Neural cell (in vitro differentiated cells): ENCODE data around the gene CIB4. TPM values are rescaled to one million over a fixed set of nuclear protein-coding genes. Genes with fewer than 3 reads are reported as not detected.

Experiments used
- H2AFZ ChIP-seq: fragments of 200-600, 300-800 bp; sonication (generic), shearing (Covaris generic); 2 replicates; pipeline ENCODE4 v1.6.0; 2014; ENCODE audit warnings: low read depth, mild to moderate bottlenecking, antibody characterized with exemption, low read length, moderate library complexity
- H3F3A ChIP-seq: fragments of 200-600 bp; shearing (Covaris generic); 2 replicates; pipeline ENCODE4 v1.6.1; 2016; ENCODE audit warnings: mild to moderate bottlenecking, moderate library complexity, mixed read lengths, antibody characterized with exemption, low read length; ENCODE audit not compliant: insufficient read depth, poor library complexity, severe bottlenecking
- H3K27ac ChIP-seq: fragments of 200-600, 300-800 bp; sonication (generic), shearing (Covaris generic); 2 replicates; pipeline ENCODE4 v1.5.1; 2014; ENCODE audit warnings: mild to moderate bottlenecking, low read length, moderate library complexity
- H3K27me3 ChIP-seq: fragments of 300-800, 200-600 bp; sonication (generic), shearing (Covaris generic); 2 replicates; pipeline ENCODE4 v1.6.0; 2014; ENCODE audit warnings: mild to moderate bottlenecking, low read depth, low read length, moderate library complexity; ENCODE audit not compliant: insufficient read depth
- H3K36me3 ChIP-seq: fragments of 300-800, 200-600 bp; sonication (generic), shearing (Covaris generic); 2 replicates; pipeline ENCODE4 v1.5.1; 2014; ENCODE audit warnings: mild to moderate bottlenecking, antibody characterized with exemption, low read length, moderate library complexity; ENCODE audit not compliant: insufficient read depth
- H3K4me2 ChIP-seq: fragments of 300-800, 200-600 bp; sonication (generic), shearing (Covaris generic); 2 replicates; pipeline ENCODE4 v1.6.0; 2014; ENCODE audit warnings: mild to moderate bottlenecking, low read length
- H3K4me3 ChIP-seq: fragments of 300-800, 200-600 bp; sonication (generic), shearing (Covaris generic); 2 replicates; pipeline ENCODE4 v1.5.1; 2014; ENCODE audit warnings: mild to moderate bottlenecking, low read length, moderate library complexity
- H3K79me2 ChIP-seq: fragments of 200-600 bp; shearing (Covaris generic); replicated peaks from 2 replicates; pipeline ENCODE4 v1.6.0; 2014; ENCODE audit warnings: mild to moderate bottlenecking, low read length, moderate library complexity; ENCODE audit not compliant: insufficient read depth
- H3K9ac ChIP-seq: fragments of 300-800, 200-600 bp; sonication (generic), shearing (Covaris generic); 2 replicates; pipeline ENCODE4 v1.6.1; 2016; ENCODE audit warnings: mild to moderate bottlenecking, low read length, mixed read lengths
- H3K9me2 ChIP-seq: fragments of 200-600 bp; shearing (Covaris generic); 2 replicates; pipeline ENCODE4 v1.6.1; 2016; ENCODE audit warnings: mild to moderate bottlenecking, low read length, mixed read lengths; ENCODE audit not compliant: insufficient read depth
- H3K9me3 ChIP-seq: fragments of 200-600, 300-800 bp; sonication (generic), shearing (Covaris generic); 2 replicates; pipeline ENCODE4 v1.6.1; 2016; ENCODE audit warnings: mild to moderate bottlenecking, mixed run types, low read length, moderate library complexity, mixed read lengths
- H4K20me1 ChIP-seq: fragments of 200-600 bp; shearing (Covaris generic); 2 replicates; pipeline ENCODE4 v1.6.1; 2016; ENCODE audit warnings: mild to moderate bottlenecking, mixed run types; ENCODE audit not compliant: insufficient read depth
- EP300 ChIP-seq: fragments of 450-650 bp; conservative IDR thresholded peaks from 2 replicates; pipeline ENCODE4 v1.6.1; 2014; ENCODE audit warnings: antibody characterized with exemption, mild to moderate bottlenecking, moderate library complexity; ENCODE audit not compliant: poor library complexity, severe bottlenecking
- EZH2 ChIP-seq: fragments of 200-600, 300-800 bp; shearing (Covaris generic), sonication (generic); IDR thresholded peaks from 2 replicates; pipeline ENCODE4 v1.6.1; 2014; ENCODE audit warnings: antibody characterized with exemption, low read length, borderline replicate concordance, mild to moderate bottlenecking; ENCODE audit not compliant: insufficient read depth, poor library complexity, severe bottlenecking
- MXI1 ChIP-seq: fragments of 450-650 bp; conservative IDR thresholded peaks from 2 replicates; pipeline ENCODE4 v1.6.1; 2014; ENCODE audit warnings: antibody characterized with exemption, mild to moderate bottlenecking; ENCODE audit not compliant: poor library complexity, severe bottlenecking
- POLR2AphosphoS5 ChIP-seq: IDR thresholded peaks from 2 replicates; pipeline ENCODE4 v1.6.1; 2012
- RAD21 ChIP-seq: fragments of 450-650 bp; conservative IDR thresholded peaks from 2 replicates; pipeline ENCODE4 v1.6.1; 2014; ENCODE audit warnings: antibody characterized with exemption, mild to moderate bottlenecking, moderate library complexity
- SMC3 ChIP-seq: fragments of 450-650 bp; conservative IDR thresholded peaks from 2 replicates; pipeline ENCODE4 v1.6.1; 2014; ENCODE audit warnings: antibody characterized with exemption, mild to moderate bottlenecking, moderate library complexity; ENCODE audit not compliant: poor library complexity
- TAF1 ChIP-seq: IDR thresholded peaks from 2 replicates; pipeline ENCODE4 v1.6.1; 2012; ENCODE audit warnings: low read depth
- polyA plus RNA-seq: library from polyadenylated mRNA; depleted of rRNA; stranded (reverse); fragments of >200 nt; gene quantifications from 2 replicates; pipeline ENCODE4 v1.2.3, GENCODE V29; 2014
- TF ChIP-seq, protein P1 (sequence below): IDR thresholded peaks from 2 replicates; pipeline ENCODE4 v1.6.1; 2012; ENCODE audit warnings: borderline replicate concordance
- TF ChIP-seq, protein P2 (sequence below): fragments of 450-650 bp; IDR thresholded peaks from 2 replicates; pipeline ENCODE4 v1.5.1; 2014; ENCODE audit warnings: antibody characterized with exemption, mild to moderate bottlenecking, moderate library complexity; ENCODE audit not compliant: poor library complexity, severe bottlenecking

CIB4 gene
- polyA plus RNA-seq, 1 donor from 2014 or later: not detected

DNA sequence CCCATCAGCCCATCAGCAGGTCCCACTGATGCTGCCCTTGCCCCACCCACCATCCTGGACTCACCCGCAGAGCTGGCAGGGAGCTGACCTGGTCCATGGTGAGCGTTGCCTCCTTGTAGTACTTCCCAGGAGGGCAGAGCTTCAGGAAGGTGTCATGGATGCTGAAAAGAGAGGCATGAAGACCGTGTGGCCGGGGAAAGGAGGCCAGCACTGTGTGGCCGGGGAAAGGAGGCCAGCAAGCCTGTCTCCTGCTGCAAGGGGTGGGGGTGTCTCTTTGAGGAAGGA, 11.9 kb downstream of the CIB4 start:
- H3K27me3 ChIP-seq: no peaks in the 10 kb centered on the region
- H3K9ac ChIP-seq: no peak overlapping the region
- no peaks in the 10 kb centered on the region for H4K20me1 ChIP-seq
- H3K27ac ChIP-seq: no peak overlapping the region
- no peaks in the 10 kb centered on the region for H3K9me3 ChIP-seq
- no peak overlapping the region for H3K4me3 ChIP-seq
- H3K9me2 ChIP-seq: no peaks in the 10 kb centered on the region
- H3K79me2 ChIP-seq: no peaks in the 10 kb centered on the region
- H3K36me3 ChIP-seq: no peaks in the 10 kb centered on the region
- H3K4me2 ChIP-seq: no peak overlapping the region
- H3F3A ChIP-seq: no peaks in the 10 kb centered on the region
- TF ChIP-seq TAF1 (no peak), EP300 (no peak), EZH2 (no peak), RAD21 (no peak), POLR2AphosphoS5 (no peak), MXI1 (no peak)
- H2AFZ ChIP-seq: no peak overlapping the region

DNA sequence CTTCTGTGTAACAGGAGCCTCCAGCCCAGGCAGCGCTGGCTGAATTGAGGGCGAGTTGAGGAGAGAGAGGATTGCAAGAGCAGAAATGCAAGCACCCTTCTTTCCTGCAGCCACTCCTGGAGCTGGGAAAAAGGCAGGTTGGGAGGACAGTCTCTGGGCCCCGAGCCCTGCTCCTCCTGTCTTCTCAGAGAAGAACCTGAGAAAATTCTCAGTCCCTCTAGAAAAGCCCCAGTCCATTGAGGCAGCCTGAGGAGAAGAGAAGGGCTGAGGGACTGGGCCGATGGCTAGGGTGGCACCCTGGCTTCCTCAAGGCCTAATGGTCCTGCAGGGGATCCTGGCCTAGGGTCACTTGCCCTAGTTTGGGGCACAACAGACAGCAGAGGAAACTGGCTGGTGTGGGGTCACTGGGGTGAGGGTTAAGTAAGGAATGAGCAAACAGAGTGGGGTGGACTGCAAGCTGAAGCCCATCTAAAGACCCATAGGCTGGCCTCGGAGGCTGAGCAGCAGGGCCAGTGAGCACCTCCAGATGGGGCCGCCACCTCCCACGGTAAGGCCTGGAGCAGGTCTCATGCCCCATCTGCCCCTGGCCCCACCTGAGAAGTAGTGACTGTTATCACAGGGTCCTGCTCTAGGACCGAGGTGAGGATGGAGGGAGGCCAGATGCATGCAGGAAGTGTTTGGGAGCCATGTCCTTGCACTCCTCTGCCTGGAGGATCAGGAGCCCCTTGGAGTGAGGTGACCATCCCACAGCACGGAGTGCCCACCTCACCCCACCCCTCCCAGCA, 12.4 kb downstream of the CIB4 start:
- Histone ChIP-seq H3K4me2 (no peak overlapping the region), H3K9ac (no peak overlapping the region), H3K27me3 (no peaks in the 10 kb centered on the region), H3K4me3 (no peak overlapping the region), H3K9me2 (no peaks in the 10 kb centered on the region), H4K20me1 (no peaks in the 10 kb centered on the region), H3K27ac (no peak overlapping the region), H3K9me3 (no peaks in the 10 kb centered on the region), H3F3A (no peaks in the 10 kb centered on the region), H3K79me2 (no peaks in the 10 kb centered on the region), H2AFZ (no peak overlapping the region), H3K36me3 (no peaks in the 10 kb centered on the region)
- TF ChIP-seq MXI1 (no peak), TAF1 (no peak), EZH2 (no peak), SMC3 (no peak), POLR2AphosphoS5 (no peak), RAD21 (no peak), EP300 (no peak)
- TF ChIP-seq, protein P1, sequence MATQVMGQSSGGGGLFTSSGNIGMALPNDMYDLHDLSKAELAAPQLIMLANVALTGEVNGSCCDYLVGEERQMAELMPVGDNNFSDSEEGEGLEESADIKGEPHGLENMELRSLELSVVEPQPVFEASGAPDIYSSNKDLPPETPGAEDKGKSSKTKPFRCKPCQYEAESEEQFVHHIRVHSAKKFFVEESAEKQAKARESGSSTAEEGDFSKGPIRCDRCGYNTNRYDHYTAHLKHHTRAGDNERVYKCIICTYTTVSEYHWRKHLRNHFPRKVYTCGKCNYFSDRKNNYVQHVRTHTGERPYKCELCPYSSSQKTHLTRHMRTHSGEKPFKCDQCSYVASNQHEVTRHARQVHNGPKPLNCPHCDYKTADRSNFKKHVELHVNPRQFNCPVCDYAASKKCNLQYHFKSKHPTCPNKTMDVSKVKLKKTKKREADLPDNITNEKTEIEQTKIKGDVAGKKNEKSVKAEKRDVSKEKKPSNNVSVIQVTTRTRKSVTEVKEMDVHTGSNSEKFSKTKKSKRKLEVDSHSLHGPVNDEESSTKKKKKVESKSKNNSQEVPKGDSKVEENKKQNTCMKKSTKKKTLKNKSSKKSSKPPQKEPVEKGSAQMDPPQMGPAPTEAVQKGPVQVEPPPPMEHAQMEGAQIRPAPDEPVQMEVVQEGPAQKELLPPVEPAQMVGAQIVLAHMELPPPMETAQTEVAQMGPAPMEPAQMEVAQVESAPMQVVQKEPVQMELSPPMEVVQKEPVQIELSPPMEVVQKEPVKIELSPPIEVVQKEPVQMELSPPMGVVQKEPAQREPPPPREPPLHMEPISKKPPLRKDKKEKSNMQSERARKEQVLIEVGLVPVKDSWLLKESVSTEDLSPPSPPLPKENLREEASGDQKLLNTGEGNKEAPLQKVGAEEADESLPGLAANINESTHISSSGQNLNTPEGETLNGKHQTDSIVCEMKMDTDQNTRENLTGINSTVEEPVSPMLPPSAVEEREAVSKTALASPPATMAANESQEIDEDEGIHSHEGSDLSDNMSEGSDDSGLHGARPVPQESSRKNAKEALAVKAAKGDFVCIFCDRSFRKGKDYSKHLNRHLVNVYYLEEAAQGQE: no peak
- TF ChIP-seq, protein P2, sequence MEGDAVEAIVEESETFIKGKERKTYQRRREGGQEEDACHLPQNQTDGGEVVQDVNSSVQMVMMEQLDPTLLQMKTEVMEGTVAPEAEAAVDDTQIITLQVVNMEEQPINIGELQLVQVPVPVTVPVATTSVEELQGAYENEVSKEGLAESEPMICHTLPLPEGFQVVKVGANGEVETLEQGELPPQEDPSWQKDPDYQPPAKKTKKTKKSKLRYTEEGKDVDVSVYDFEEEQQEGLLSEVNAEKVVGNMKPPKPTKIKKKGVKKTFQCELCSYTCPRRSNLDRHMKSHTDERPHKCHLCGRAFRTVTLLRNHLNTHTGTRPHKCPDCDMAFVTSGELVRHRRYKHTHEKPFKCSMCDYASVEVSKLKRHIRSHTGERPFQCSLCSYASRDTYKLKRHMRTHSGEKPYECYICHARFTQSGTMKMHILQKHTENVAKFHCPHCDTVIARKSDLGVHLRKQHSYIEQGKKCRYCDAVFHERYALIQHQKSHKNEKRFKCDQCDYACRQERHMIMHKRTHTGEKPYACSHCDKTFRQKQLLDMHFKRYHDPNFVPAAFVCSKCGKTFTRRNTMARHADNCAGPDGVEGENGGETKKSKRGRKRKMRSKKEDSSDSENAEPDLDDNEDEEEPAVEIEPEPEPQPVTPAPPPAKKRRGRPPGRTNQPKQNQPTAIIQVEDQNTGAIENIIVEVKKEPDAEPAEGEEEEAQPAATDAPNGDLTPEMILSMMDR: no peak
